CD4-positive, alpha-beta T cell (primary cell): ENCODE measurements around the gene PRKG1. TPM values are rescaled to one million over a fixed set of nuclear protein-coding genes. Genes with fewer than 3 reads are reported as not detected.

Experiments
- ATAC-seq: fragments of 200-7000 bp; cut with Tn5 transposase; one replicate; pipeline ENCODE4 v1.10.0; 2022; ENCODE audit warnings: mild to moderate bottlenecking; ENCODE audit not compliant: poor library complexity
- CTCF ChIA-PET: fragments of 350-600 bp; sonication (Branson Sonifier 250); formaldehyde crosslinking; loops from one replicate; lab custom pipeline; 2021; ENCODE audit warnings: antibody characterized with exemption, inconsistent platforms; lab: Charles Lee
- POLR2A ChIA-PET: fragments of 350-600 bp; sonication (Branson Sonifier 250); formaldehyde crosslinking; loops from one replicate; lab custom pipeline; 2021; ENCODE audit warnings: antibody characterized with exemption, inconsistent platforms; lab: Charles Lee
- DNase-seq, 14 experiments: peaks; one replicate each; pipeline ENCODE4 v3.0.0-alpha.2; 2013 to 2020; ENCODE audit warnings: mixed read lengths in 2 of 14
- H3K27ac ChIP-seq, 2 donors: one replicate each; pipeline versions ENCODE4 v1.5.1 to v1.7.0; 2013; ENCODE audit warnings: low read length in 2 of 2, low read depth in 1 of 2, mild to moderate bottlenecking in 1 of 2
- H3K27me3 ChIP-seq, 2 experiments: 1 replicate in 1 of 2; 2 replicates in 1 of 2; pipeline versions ENCODE4 v1.6.1 to v1.7.0; 2013; ENCODE audit warnings: low read length in 2 of 2, control low read depth in 1 of 2, mild to moderate bottlenecking in 1 of 2, moderate library complexity in 1 of 2; ENCODE audit not compliant: insufficient read depth in 2 of 2, control insufficient read depth in 1 of 2
- H3K36me3 ChIP-seq: one replicate; pipeline ENCODE4 v1.6.1; 2013; ENCODE audit warnings: low read length, control low read depth; ENCODE audit not compliant: insufficient read depth
- H3K4me1 ChIP-seq: one replicate; pipeline ENCODE4 v1.6.1; 2013; ENCODE audit warnings: low read length, control low read depth; ENCODE audit not compliant: insufficient read depth
- H3K4me3 ChIP-seq: one replicate; pipeline ENCODE4 v1.5.1; 2013; ENCODE audit warnings: mild to moderate bottlenecking, low read length, moderate library complexity
- H3K9me3 ChIP-seq, 2 experiments: 1 replicate in 1 of 2; 2 replicates in 1 of 2; pipeline versions ENCODE4 v1.6.1 to v1.7.0; 2013; ENCODE audit warnings: low read length in 2 of 2, mild to moderate bottlenecking in 2 of 2, control low read depth in 1 of 2, moderate library complexity in 1 of 2; ENCODE audit not compliant: control insufficient read depth in 1 of 2, insufficient read depth in 1 of 2
- H3K27ac Mint-ChIP-seq: one replicate; pipeline ENCODE4 v1.8.0; 2020; ENCODE audit warnings: mixed read lengths
- H3K27me3 Mint-ChIP-seq: one replicate; pipeline ENCODE4 v1.8.0; 2021; ENCODE audit warnings: mixed read lengths
- H3K36me3 Mint-ChIP-seq: one replicate; pipeline ENCODE4 v1.8.0; 2021; ENCODE audit warnings: low read depth, mixed read lengths
- H3K4me1 Mint-ChIP-seq: one replicate; pipeline ENCODE4 v1.8.0; 2021; ENCODE audit warnings: low read depth, mixed read lengths
- H3K4me3 Mint-ChIP-seq: one replicate; pipeline ENCODE4 v1.8.0; 2020; ENCODE audit warnings: mild to moderate bottlenecking, mixed read lengths
- H3K9me3 Mint-ChIP-seq: one replicate; pipeline ENCODE4 v1.8.0; 2020; ENCODE audit warnings: mixed read lengths
- CTCF ChIP-seq: fragments of 200-600 bp; IDR thresholded peaks from one replicate; pipeline ENCODE4 v1.8.0; 2022; ENCODE audit warnings: antibody characterized with exemption, mild to moderate bottlenecking
- intact Hi-C, 2 experiments: fragments of 100-400 bp; cut with DNase I in 1 of 2; cut with micrococcal nuclease in 1 of 2; formaldehyde crosslinking; loops; one replicate each; pipeline versions ENCODE4 v1.15.1 to v1.9.0; 2023 to 2025; cut with DNase I, micrococcal nuclease
- total RNA-seq, 174 experiments: library from RNA in 2 of 174; stranded (reverse) in 2 of 174; gene quantifications; one replicate each; pipeline ENCODE4 v1.2.3 and lab custom pipeline; 2021 to 2026

Gene PRKG1
- total RNA-seq, 2 experiments from 2014 or later: 0.31 TPM; not detected in 1

DNA sequence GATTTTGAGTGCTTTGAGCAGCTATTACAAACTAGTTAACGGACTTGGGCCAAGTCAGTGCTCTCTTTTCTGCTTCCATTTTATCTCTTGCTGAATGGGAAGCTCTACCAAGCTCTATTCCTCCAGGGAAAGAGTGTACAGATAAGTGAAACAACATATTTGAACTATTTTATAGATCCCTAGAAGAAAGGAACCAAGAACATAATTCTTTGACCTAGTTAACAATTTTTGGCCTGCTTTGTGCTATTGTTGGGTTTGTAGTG lies 244.8 kb downstream of the PRKG1 start:
- no peak overlapping the region for H3K27ac Mint-ChIP-seq
- ATAC-seq: no peak
- Histone ChIP-seq H3K4me1 (no peaks in the 10 kb centered on the region), H3K27ac (no peak overlapping the region), H3K36me3 (no peaks in the 10 kb centered on the region), H3K4me3 (no peak overlapping the region), H3K27me3 (no peaks in the 10 kb centered on the region), H3K9me3 (no peaks in the 10 kb centered on the region)
- H3K4me1 Mint-ChIP-seq: no peaks in the 10 kb centered on the region
- CTCF ChIA-PET: no interaction called here
- no peak overlapping the region for H3K4me3 Mint-ChIP-seq
- no peak for DNase-seq
- H3K9me3 Mint-ChIP-seq: no peaks in the 10 kb centered on the region
- no peaks in the 10 kb centered on the region for H3K36me3 Mint-ChIP-seq
- POLR2A ChIA-PET: no interaction called here
- TF ChIP-seq CTCF: no peak
- intact Hi-C loops: no loop called here
- H3K27me3 Mint-ChIP-seq: no peaks in the 10 kb centered on the region

GRCh38 chr10:51321300-51321699 lies 247.0 kb downstream of the PRKG1 start:
- Histone ChIP-seq H3K4me1 (no peaks in the 10 kb centered on the region), H3K27ac (no peak overlapping the region), H3K27me3 (no peaks in the 10 kb centered on the region), H3K9me3 (peaks cover 0 to 3% of the 10 kb centered on the region in 2 experiments), H3K36me3 (no peaks in the 10 kb centered on the region), H3K4me3 (no peak overlapping the region)
- ChIA-PET CTCF (no interaction called here), POLR2A (no interaction called here)
- DNase-seq (no peak), ATAC-seq (no peak)
- no peak for TF ChIP-seq CTCF
- no peaks in the 10 kb centered on the region for H3K27me3 Mint-ChIP-seq
- H3K4me3 Mint-ChIP-seq: no peak overlapping the region
- H3K36me3 Mint-ChIP-seq: no peaks in the 10 kb centered on the region
- intact Hi-C loops: no loop called here
- no peaks in the 10 kb centered on the region for H3K4me1 Mint-ChIP-seq
- peaks cover 3% of the 10 kb centered on the region for H3K9me3 Mint-ChIP-seq
- H3K27ac Mint-ChIP-seq: no peak overlapping the region

DNA sequence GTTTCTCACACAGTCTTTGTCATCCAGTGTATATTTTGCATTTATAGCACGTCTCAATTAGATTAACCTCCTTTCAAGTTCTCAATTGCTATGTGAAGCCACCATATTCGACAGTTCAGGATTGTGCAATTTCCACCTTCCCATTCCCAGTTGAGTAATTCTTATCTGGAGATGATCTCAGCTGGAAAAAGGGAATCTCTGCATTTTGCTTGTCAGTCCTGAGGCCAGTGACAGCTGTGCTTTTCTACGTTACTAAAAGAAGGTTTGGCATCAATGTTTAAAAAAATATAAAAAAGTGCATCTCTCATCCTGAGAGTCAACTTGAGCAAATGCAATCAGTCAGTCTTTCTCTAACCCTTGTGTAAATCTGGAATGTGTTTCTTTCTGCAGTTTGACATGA lies 247.7 kb downstream of the PRKG1 start:
- no peak overlapping the region for H3K4me3 Mint-ChIP-seq
- POLR2A ChIA-PET: no interaction called here
- intact Hi-C loops: no loop called here
- ATAC-seq: no peak
- H3K36me3 Mint-ChIP-seq: no peaks in the 10 kb centered on the region
- no peak for DNase-seq
- Histone ChIP-seq H3K4me3 (no peak overlapping the region), H3K27ac (no peak overlapping the region), H3K9me3 (peaks cover 0 to 3% of the 10 kb centered on the region in 2 experiments), H3K4me1 (no peaks in the 10 kb centered on the region), H3K36me3 (no peaks in the 10 kb centered on the region), H3K27me3 (no peaks in the 10 kb centered on the region)
- CTCF ChIA-PET: no interaction called here
- no peak for TF ChIP-seq CTCF
- H3K9me3 Mint-ChIP-seq: peaks cover 3% of the 10 kb centered on the region
- H3K27me3 Mint-ChIP-seq: no peaks in the 10 kb centered on the region
- H3K4me1 Mint-ChIP-seq: no peaks in the 10 kb centered on the region
- no peak overlapping the region for H3K27ac Mint-ChIP-seq
